Sciatic nerve (tissue), 2 donors: Measurements from ENCODE around the gene SLAMF7. TPM values are rescaled to one million over a fixed set of nuclear protein-coding genes. Genes with fewer than 3 reads are reported as not detected.

ENCODE experiments used
- ATAC-seq: fragments of 200-7000 bp; cut with Tn5 transposase; one replicate; pipeline ENCODE4 v1.9.1; 2020; ENCODE audit warnings: mild to moderate bottlenecking, moderate library complexity
- DNase-seq: peaks from one replicate; pipeline ENCODE4 v3.0.0-alpha.2; 2020; ENCODE audit warnings: low spot score
- intact Hi-C: fragments of 100-400 bp; cut with DNase I; formaldehyde crosslinking; loops from one replicate; pipeline ENCODE4 v1.14.2; 2022
- total RNA-seq: library from RNA; stranded (reverse); fragmentation: NEBNext Ultra II Directional; extraction: Animal tissue kit (Norgen Biotek cat#: 25700); gene quantifications from one replicate; pipeline ENCODE4 v1.2.1, GENCODE V29; 2021
- donor health status: DM: no; HTN: no; CAD: no.
- donor health status: DM: no; HTN: no; CAD: no.

Gene SLAMF7
- total RNA-seq, 1 donor from 2014 or later, result 1.6 TPM

- intact Hi-C loops, result no loop called here
- DNase-seq (no peak), ATAC-seq (no peak)
Measured at GRCh38 chr1:160742428-160743127, 3.5 kb downstream of the SLAMF7 start.

GRCh38 chr1:160743266-160743665 is 4.2 kb downstream of the SLAMF7 start:
- intact Hi-C loops, result no loop called here
- DNase-seq (no peak), ATAC-seq (no peak)

- intact Hi-C loops, result no loop called here
- DNase-seq (no peak), ATAC-seq (no peak)
Measured at GRCh38 chr1:160744199-160744851, 5.3 kb downstream of the SLAMF7 start.

- intact Hi-C loops, result no loop called here
- no peak for DNase-seq
- no peak for ATAC-seq
Measured at GRCh38 chr1:160744852-160745520, 5.9 kb downstream of the SLAMF7 start.

- DNase-seq (no peak), ATAC-seq (no peak)
- intact Hi-C loops, result no loop called here
Measured at GRCh38 chr1:160745551-160745950, 6.5 kb downstream of the SLAMF7 start.

- DNase-seq, result no peak
- ATAC-seq, result no peak
- intact Hi-C loops, result no loop called here
Measured at GRCh38 chr1:160746836-160747500, 7.9 kb downstream of the SLAMF7 start.

GRCh38 chr1:160747717-160748116 is 8.7 kb downstream of the SLAMF7 start:
- intact Hi-C loops, result no loop called here
- ATAC-seq, result no peak

GRCh38 chr1:160748181-160748877 is 9.3 kb downstream of the SLAMF7 start:
- ATAC-seq (no peak), DNase-seq (no peak)
- intact Hi-C loops, result no loop called here

More at GRCh38 chr1:160747717-160748116, 8.7 kb downstream of the SLAMF7 start:
- DNase-seq, result no peak

- ATAC-seq, result no peak
- intact Hi-C loops, result no loop called here
- no peak for DNase-seq
Measured at GRCh38 chr1:160748878-160749269, 9.8 kb downstream of the SLAMF7 start.

GRCh38 chr1:160750608-160751007 is 11.6 kb downstream of the SLAMF7 start:
- intact Hi-C loops, result no loop called here
- ATAC-seq (no peak), DNase-seq (no peak)

- DNase-seq (no peak), ATAC-seq (no peak)
- intact Hi-C loops, result no loop called here
Measured at GRCh38 chr1:160752406-160752805, 13.4 kb downstream of the SLAMF7 start.

- intact Hi-C loops, result no loop called here
- DNase-seq (no peak), ATAC-seq (no peak)
Measured at GRCh38 chr1:160752924-160753323, 13.9 kb downstream of the SLAMF7 start.

GRCh38 chr1:160753594-160753993 is 14.5 kb downstream of the SLAMF7 start:
- ATAC-seq, result no peak
- no peak for DNase-seq
- intact Hi-C loops, result no loop called here

- ATAC-seq, result no peak
- intact Hi-C loops, result no loop called here
- DNase-seq, result no peak
Measured at GRCh38 chr1:160755461-160755860, 16.4 kb downstream of the SLAMF7 start.

GRCh38 chr1:160755911-160756848 is 17.1 kb downstream of the SLAMF7 start:
- intact Hi-C loops, result no loop called here
- ATAC-seq, result no peak
- no peak for DNase-seq

GRCh38 chr1:160756849-160757201 is 17.8 kb downstream of the SLAMF7 start:
- intact Hi-C loops, result no loop called here
- DNase-seq, result no peak
- no peak for ATAC-seq

- ATAC-seq, result no peak
- no peak for DNase-seq
- intact Hi-C loops, result no loop called here
Measured at GRCh38 chr1:160758521-160758920, 19.5 kb downstream of the SLAMF7 start.

GRCh38 chr1:160759740-160760139 is 20.7 kb downstream of the SLAMF7 start:
- ATAC-seq, result no peak
- intact Hi-C loops, result no loop called here
- no peak for DNase-seq
